Erythroblast (primary cell): ENCODE data around the gene FSTL4.

Experiments
- GATA1 ChIP-seq: IDR thresholded peaks from 2 replicates; pipeline ENCODE4 v1.6.1; 2011; ENCODE audit warnings: low read depth, mild to moderate bottlenecking, control low read depth, low read length, moderate library complexity
- POLR2A ChIP-seq: IDR thresholded peaks from 2 replicates; pipeline ENCODE4 v1.6.1; 2011; ENCODE audit warnings: mild to moderate bottlenecking, low read length

DNA sequence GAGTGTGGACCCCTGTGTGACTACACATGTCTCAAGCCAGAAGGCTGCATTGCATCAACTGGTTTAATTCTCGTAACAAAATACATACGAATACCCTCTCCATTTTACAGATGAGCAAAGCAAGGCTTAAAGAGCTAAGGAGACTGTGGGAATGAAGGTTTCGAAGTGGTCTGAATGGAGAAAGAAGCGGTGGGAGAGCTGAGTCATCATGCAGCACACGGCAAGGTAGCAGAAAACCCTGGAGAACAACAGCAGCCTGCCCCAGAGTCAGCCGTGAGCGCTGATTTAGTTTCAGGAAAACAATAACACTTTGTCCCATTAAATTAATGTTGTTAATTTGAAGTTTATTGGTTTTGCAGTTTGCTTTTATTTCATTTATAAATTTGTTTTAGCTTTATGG, 336.7 kb downstream of the FSTL4 start:
- TF ChIP-seq POLR2A (no peak), GATA1 (no peak)
